NCI-H748 treated with DMSO at 0.1 percent for 48 hours (cell line): ENCODE results near the gene RRBP1.

ENCODE experiments used
- DNase-seq: peaks from one replicate; lab custom pipeline; 2025; lab: John Stamatoyannopoulos, UW

Gene RRBP1

DNA sequence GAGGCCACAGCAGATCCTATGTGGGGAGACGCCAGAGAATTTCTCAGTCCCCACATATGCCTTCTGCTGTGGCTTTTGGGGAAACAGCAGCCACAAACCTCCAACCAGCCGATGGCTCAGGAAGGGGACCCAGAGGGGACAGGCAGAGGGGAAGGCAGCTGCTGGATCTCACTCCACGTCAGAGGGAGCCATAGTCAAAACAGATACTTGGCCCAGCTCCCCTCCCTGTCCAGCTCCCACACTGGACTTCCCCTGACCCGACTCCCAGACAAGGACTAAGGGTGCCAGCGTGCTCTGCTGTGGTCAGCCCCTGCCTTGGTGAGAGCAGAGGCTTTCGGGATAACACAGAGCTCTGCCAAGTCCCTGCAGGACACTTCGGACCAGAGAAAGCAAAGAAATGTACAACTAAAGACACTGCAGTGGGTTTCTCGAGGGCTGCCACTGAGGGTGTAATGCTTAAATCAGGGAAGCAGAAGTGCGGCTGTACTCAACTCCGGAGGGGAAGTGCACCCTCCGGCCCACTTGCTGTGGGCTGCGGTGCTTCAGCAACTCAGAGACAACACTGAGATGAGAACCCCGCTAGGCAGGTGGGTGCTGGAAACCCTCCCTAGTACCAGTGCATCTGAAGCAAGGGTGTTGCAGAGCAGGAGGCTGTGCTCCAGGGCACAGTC, 47.2 kb downstream of the RRBP1 start:
- no peak for DNase-seq

DNA sequence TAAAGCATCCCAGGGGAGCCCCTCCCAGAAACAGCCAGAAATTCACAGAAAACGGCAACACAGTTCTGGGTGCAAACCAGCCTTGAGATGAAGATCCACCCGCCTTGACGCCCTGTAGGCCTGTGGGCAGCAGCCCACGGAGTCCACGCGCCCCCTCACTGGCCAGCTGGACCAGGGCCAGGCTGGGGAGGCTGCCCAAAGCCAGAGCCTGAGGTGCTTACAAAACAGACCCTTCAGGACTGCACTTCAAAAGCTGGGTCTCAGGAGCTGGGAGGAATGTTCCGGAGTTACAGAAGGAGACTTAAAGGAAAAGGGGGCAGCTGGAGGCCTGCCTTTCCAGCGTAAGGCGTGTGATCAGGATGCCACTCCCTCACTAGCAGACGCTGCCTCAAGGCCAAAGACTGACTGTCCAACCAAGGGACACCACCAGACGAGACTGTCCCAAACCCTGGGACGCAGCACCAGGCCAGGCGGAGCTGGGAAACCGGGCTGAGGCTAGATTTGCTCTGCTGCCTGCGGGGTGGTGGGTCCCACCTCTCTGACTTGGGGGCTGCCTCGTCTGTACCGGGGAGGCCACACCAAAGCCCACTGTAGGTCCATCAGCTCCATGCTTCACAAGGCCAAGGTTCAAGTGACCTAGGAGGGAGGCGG, 48.1 kb downstream of the RRBP1 start:
- no peak for DNase-seq

DNA sequence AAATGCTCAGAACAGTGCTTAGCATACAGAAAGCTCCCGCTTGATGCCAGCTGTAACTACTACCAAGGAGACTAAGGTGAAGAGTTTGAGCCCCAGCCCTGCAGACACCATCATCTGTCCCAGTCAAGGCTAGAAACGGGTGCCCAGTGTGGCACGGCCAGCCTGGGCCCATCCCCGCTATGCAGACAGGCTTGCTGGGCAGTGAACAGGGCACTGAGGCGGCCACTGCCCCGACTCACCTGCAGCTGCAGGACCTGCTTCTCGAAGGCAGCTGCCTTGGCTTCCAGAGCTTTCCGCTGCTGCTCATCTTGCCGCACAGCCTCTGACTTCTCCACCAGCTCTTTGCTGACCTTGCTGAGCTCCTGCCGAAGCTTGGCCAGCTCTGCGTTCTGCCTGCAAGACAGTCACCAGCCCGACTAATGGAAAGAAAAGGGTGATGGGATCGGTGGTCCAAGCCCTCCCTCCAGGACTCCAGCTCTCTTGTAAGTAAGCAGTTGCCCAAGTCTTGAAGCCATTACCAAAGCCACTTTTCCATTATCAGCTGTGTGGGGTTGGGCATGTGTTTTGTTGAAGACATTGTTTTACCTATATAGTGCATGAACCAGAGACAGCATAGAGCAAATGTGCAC, 48.7 kb downstream of the RRBP1 start:
- no peak for DNase-seq

DNA sequence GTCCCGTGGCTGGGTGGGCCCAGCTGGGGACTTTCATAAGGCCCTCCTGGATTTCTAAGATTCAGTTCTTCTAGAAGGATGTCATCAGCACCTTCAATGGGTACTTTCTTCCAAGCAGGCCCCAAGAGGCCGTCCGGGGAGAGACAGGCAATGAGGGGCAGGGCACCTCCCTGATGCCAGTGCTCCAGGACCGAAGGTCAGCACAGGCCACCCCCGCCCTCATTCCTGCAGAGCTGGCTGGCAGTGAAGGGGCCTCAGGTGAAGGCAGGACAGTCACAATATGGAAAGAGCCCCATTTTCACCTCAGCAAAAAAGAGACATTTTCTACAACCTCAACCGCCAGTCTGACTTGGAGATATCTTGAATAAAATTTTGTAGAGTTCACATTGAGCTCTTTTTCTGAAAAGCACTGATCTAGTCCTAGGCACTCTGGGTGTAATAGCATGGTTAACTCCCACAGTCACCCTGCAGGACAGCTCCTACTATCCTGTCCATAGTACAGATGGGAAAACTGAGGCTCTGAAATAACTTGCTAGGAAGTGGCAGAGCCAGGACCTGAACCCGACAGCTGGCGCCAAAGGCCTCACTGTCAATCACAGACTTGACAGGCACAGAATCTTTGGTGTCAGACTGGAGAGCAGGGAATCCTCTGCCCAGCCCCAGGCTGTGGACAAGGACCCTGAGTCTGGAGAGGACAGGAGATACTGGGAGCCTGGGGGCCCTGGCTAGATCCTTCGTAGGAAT, 50.3 kb downstream of the RRBP1 start:
- no peak for DNase-seq

DNA sequence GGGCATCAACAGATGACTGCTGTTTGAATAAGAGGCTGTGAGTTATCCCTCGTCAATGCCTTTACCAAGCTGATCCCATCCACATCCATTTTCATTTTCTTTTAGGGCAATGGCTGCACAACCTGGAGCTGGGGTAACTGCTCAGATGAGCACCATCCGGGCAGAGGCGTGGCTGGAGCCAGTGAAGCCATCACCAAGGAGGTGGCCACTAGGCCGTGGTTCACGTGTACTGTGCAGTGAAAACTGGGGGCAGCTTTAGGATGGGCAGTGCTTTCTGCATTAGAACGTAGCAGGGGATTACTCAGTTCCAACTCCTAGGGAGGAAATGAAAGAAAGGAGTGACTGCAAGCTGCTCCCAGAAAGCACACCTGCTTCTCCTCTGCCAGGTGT, 51.2 kb downstream of the RRBP1 start:
- DNase-seq: no peak

DNA sequence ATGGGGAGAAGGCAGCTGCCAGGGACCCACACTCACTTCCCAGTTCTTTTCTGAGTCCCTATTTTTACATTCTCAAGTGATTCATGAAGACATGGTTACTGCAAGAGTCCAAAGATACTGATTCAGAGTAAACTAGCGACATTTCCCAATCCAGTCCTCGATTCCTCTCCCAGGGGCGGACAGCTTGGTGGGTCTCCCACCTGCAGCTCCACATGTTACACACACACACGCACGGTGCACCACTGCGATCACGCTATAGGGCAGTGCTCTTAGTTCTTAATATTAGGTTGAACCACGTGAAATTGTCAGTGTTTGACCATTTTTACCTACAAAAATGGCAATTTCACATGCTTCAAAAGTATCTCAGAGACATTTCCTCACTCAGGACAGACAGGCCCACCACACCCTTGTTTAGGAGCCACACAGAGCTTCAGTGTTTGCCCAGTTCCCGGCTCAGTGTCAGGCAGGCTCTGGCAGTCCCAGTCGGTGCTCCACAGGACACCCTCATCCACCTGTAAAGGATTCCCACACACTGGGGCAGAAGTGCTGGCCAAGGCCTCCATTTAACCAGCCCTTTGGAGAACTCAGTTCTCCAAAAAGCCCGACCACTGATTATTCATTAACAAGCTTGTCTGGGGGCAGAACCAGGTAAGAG, 51.8 kb downstream of the RRBP1 start:
- no peak for DNase-seq

DNA sequence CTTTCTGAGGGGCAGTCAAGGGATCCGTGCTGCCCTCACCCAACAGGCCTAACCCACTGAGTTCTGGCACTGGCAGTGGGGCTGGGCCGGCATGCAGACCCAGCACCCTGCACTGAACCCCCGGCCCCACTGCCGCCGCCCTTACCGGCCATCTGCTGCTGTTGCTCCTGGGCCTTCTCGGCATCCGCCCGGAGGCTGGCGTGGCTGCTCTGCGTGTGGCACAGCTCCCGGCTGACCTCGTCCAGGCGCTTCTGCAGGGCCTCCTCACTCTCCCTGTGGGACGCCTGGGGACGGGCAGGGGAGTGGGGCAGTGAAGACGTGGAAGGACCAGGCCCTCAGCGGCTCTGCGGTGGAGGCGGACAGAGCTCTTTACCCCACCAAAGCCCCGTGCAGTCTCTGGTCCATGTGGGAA, 52.4 kb downstream of the RRBP1 start:
- DNase-seq: no peak

DNA sequence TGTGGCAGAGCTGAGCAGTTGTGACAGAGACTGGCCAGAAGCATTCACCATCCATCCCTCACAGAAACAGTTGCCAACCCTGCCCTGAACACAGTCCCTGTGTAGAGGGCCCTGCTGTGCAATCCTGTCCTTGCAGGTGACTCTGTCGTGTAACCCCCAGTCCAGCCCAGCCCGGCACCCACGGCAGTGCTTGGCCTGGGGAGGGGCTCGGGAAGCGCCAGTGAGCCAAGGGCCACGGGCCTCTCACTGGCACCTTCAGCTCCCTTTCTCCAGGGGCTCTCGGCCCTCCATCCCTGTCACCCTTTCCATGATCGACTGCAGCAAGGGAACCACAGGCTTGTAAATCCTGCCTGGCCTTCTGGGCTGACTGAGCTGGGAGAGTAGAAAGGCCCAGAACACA, 53.0 kb downstream of the RRBP1 start:
- DNase-seq: no peak

DNA sequence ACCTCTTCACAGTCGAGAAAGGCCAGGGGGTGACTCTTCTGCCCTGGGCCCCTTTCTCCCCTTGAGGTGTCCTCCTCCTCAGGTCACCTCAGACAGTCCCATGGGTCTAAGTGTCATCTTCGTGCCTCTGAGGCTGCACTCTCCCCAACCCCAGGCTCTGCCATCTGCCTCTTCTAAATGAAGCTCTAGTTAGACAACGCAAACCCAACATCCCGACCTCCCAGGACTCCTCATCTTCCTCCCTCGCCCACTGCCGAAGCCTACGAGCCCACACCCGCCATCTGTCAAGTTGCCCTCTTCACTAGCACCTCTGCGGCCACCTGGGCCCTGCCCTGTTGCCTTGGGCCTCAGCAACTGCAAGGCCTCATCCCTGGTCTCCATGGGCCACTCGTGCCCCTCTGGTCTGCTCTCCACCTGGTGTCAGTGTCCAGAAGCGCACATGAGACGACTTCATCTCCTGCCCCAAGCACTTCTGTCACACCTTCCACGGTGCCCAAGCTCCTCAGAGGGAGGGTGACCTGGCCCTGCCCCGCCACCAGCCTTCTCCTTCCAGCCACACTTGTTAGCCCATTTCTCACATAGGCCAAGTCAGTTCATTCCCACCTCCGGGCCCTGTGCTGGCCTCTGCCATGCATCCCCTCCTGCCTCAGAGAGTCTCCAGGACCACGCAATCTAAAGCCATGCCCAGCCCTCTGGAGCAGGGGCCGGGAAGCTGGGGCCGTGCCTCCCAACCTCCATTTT, 53.8 kb downstream of the RRBP1 start:
- DNase-seq: no peak

DNA sequence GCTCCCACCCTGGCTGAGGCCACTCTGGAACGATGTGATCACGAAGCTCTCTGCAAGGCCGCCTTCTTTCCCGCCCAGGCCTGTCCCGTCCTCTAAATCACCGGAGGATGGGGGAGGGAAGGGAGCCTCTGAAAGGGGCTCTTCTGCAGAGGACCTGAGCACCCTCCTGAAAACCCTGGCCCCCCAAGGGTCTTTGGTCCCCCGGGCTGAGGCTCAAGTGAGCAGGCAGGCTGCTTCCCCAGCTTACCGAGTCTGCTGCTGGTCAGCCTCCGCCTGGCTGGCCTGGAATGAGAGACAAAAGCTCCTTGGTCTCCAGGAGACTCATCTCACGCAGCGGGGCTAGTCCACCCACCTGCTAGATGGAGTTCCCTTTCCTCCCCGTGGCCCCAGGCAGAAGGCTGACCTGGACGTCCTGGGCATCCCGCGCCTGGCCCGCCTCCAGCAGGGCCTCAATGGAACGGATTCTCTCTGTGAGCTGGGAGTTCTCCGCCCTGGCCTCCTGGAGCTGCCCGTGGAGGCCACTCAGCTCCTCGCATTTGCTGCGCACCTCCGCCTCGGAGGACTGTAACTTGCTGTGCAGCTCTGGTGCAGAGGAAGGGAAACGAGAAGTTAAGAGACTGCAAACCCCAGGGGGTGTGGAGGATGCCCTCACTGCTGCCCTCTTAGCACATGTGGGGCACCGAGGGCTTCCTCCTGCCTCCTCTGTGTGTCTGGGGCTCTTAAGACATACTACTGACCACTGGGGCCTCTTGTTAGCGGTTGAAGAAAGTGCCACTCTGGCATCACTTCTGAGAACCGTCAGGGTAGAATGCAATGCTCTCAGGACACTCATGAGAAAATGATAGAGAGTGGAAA, 54.7 kb downstream of the RRBP1 start:
- no peak for DNase-seq

DNA sequence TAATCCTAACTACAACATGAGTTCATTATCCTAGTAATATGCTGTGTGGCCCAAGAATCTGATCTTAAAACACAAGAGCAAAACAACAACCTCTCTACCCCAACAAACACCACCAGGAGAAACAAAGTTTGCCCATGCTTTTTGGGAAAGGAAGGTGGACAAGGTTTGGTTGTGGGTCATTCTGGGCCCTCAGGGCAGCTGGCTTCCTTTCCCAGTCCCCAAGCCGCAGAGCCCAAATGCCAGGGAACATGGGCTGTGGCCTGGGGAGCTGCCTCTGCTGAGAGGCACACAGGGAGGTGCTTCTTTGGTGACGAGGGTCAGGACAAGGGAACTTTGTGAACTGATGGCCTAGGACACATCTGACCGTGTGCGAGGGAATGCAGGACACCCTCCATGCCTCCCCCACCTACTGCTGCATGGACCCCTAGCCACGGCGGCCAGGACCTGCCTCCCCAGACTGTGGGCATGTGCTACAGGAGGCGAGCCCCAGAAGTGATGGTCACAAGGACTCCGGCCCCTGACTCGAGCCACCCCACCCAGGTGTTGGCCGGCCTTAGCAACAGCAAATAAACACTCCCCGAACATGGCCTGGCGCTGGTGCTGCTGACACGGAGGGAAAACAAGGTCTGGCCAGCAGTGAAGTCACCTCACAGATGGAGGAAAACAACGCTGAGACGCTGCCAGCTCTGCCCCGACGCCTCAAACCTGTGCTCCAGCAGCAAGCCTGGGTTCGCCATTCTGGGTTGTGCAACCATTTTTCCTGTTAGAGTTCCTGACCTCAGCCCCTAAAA, 55.6 kb downstream of the RRBP1 start:
- no peak for DNase-seq

DNA sequence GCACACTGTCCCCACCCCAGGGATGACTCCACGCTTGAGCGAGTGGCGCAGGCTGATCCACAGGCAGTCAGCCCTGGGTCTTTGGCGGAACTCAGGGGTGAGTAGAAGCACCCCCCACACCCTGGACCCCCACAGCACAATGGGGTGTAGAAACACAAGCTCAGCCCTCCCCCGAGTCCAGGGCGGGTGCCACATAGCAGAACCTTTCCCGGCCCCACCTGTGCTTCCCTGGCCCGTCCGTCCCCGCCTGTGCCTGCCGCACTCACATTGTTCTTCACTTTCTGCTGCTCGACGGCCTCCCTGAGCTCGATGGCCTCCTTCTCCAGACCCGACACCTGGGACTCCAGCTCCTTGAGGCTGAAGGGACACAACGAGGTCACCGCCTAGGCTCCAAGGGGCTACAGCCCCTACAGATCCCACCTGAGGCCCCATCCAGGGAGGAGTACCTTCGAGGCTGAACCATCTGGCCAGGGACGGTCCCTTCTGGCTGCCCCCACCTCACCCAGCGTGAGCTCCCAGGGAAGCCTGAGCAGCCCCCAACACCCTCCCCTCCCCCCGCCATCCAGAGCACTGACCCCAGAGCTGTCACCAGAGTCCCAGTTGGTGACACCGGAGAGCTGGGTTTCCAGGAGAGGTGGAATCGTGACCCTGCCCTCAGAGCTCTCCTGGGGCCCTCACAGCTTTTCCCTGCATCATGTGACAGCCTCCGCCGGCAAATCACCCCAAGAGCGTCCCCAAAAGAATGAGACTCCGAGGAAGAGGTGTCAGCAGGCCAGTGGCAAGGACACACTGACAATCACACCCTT, 56.6 kb downstream of the RRBP1 start:
- no peak for DNase-seq

DNA sequence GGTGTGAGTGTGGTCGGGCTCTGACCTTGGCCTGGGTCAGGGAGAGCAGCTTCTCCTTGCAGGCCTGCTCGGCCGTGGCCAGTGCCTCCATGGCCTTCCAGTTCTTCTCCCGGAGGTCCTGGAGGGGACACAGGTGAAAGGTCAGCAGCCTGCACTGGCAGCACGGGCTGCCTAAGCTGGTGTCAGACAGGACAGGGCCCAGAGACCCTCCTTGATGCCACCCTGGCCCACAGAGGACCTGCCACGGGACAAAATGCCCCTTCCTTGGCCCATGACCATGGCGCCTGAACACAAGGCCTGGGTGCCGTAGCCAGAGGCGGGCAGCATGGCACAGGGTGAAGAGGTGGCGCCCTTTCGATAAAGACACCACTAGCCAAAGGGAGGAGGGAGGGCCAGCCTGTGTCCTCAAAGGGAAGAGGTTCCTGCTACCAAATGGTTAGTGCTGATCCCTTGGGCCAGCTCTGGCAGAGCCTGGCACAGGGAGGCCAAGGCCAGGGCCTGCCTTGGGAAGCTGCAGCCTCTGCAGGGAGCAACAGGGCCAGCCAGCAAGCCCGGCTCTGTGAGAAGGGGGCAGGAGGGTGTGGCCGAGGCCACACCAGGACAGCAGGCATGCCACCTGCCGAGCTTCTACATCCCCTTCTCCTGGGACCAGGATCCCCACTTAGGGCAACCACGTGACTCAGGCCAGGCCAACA, 57.3 kb downstream of the RRBP1 start:
- no peak for DNase-seq

DNA sequence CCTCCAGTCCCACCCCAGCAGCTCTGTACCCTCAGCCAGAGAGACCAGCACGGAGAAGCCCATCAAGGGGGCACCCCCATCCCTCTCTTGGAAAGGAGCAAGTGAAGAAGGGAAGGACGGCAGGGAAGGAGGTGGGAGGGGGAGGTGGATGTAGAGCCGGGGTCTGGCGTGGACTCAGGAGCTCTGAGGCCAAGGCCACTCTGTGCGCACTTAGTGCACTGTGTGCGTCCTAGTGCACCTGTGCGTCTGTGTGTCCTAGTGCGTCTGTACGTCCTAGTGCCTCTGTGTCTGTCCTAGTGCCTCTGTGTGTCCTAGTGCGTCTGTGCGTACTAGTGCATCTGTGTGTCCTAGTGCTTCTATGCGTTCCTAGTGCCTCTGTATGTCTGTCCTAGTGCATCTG, 58.0 kb downstream of the RRBP1 start:
- DNase-seq: no peak

DNA sequence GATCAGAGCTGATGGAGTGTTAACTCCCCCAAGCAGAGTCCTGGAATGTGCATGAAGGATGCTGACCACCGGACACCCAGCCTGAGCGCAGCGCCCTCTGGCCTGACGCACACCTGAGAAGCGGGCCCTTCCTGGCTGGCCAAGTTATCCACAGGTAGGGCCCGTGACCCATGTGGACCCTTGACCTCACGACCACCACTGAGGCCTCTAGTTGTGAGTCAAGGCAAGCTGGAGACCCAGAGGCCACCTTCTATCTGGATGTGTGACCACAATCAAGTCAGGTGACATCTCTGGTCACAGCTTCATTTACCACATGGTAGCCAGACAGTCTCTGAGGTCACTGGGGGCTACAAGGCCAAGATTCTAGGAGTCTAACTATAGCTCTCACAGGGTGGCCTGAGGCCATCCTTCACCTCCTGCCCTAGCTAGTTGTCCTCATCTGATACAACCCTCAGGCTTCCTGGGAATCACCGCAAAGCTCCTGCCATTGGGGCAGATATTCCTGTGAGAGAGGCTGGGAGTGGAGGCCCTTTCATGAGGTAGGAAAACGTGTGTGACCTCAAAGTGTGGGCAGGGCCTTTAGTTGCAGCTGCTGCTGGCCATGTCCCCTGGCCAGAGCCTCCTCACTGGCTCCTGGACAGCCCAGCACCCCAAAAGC, 59.1 kb downstream of the RRBP1 start:
- DNase-seq: no peak

DNA sequence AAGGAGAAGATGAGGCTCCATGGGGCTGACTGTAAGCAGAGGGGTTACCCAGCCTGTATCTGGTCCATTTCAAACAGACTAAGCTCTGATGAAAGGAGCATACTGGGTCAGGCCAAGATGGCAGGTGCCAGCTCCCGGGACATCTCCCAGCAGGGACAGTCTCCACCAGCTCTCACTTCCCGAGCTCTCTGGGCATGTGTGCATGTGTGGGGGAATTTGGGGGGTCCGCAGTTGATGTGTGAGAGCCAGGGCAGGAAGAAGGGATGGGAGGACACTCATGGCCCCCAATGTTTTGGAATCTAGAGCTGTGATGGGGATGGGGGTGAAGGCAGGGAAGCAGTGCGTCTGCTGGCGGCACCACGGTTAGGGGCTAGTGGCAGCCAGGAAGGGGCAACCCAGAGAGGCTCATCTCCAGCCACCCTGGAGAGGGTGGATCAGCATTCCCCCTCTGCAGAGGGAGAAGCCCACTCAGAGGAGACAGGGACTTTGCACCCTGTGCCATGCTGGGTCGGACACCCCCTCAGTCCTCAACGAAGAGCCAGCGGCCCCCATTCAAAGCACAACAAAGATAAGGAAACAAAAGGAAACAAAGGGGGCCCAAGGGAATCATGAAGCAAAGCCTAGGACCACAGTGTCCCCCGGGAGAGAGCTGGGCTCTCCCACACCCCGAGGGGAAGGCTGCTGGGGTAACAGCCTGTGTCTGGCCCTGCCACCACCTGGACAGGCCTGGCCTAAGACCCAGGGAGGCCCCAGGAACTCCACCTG, 59.8 kb downstream of the RRBP1 start:
- no peak for DNase-seq
